ENCODE results near the gene RDH16.
"Not testable (repeated sequence)": the region's sequence is repeated elsewhere in the genome, so short reads cannot be mapped to it uniquely, and the experiment has no call there.

Gene RDH16

DNA sequence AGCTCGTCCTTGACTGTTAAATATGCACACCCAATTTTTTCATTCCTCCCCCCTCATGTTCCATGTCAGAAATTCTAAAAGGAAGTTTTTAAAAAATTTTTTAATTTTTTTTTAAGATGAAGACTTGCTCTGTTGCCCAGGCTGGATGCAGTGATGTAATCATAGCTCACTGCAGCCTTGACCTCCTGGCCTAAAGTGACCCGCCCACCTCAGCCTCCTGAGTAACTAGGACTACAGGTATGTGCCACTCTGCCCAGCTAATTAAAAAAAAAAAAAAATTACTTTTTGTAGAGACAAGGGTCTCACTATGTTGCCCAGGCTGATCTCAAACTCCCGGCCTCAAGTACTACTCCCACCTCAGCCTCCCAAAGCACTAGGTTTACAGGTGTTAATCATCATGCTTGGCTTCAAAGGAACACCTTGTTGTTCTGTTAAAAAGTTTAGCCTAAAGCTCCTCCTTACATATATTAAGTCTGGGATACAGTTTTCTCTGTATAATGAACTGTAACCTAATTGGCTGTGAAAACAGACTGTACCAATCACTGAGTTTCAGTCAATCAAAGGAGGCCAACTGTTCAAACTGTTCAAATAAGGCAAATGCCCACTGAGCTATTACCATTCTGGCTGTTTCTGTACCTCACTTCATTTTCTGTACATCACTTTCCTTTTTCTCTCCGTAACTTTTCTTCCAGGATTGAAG lies 41.0 kb downstream of the RDH16 start:
- no peak for DNase-seq

DNA sequence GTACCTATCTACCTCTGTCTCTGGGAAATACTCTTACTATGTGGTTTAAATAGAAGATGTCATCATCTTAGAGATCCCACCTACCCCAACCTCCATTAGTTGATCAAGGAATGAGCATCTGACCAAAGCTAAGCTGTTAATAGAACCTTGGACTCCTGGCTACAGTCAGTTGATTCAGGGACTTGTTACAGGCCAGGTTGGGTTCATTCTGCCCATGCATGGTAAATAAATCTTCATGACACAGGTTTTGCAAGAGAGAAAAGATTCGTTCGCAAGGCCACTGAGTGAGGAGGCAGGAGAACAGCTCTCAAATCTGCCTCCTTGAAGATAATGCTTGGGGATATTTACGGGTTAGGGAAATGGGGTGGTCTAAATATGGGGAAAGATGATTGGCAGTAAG lies 42.7 kb downstream of the RDH16 start:
- no peak for DNase-seq

DNA sequence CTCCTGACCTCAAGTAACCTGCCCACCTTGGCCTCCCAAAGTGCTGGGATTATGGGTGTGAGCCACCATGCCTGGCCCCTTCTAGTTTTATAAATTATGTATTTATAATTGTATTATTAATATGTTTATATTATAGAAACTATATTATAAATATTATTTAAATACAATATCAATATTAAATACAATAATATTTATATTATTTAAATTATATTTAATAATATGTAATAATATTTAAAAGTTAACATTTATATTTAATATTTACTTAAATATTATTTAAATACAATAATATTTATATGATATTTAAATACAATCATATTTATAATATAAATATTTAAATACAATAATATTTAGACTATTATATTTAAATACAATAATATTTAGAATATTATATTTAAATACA lies 43.2 kb downstream of the RDH16 start:
- no peak for DNase-seq

DNA sequence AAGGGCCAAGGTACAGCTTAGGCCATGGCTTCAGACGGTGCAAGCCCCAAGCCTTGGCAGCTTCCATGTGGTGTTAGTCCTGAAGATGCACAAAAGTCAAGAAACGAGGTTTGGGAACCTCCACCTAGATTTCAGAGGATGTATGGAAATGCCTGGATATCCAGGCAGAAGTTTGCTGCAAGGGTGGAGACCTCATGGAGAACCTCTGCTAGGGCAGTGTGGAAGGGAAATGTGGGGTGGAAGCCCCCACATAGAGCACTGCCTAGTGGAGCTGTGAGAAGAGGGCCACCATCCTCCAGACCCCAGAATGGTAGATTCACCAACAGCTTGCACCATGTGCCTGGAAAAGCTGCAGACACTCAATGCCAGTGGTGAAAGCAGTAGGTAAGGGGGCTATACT lies 48.0 kb downstream of the RDH16 start:
- not testable (repeated sequence) for DNase-seq

DNA sequence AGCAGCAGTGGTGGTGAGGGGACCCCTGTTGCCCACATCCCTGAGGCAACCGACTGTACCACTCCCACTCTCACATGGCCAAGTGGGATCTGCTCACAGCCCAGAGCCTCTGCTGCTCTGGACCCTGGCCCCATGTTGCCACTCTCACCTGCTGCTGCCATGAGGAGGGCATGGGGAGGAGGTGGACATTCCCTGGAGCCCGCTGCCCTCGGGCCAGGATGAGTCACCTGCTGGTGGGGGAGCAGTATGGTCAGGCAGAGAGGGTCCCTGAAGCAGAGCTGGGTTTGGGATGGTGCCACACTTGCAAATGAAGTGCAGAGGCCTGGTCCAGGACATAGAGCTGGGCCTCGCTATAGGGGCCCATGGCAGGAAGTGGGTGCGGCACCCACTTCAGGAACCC lies 49.3 kb downstream of the RDH16 start:
- DNase-seq = no peak

DNA sequence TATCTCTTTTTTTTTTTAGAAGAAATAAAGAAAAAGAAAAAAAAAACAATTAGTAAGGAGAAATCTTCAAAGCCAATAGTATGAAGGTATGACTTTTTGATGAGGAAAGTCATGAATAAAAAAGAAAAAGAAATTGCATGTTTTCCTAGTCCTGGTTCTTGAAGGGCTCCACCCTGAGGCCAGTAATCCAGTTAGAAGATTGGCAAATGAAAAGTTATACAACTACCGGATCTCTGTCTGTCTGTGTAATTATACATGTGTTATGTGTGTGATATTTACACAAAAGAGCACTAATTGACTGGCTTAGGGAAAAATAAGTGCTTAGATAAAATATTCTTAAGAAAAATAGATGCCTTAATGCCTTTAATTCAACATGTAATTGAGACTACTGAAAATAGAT lies 51.6 kb downstream of the RDH16 start:
- no peak for DNase-seq

DNA sequence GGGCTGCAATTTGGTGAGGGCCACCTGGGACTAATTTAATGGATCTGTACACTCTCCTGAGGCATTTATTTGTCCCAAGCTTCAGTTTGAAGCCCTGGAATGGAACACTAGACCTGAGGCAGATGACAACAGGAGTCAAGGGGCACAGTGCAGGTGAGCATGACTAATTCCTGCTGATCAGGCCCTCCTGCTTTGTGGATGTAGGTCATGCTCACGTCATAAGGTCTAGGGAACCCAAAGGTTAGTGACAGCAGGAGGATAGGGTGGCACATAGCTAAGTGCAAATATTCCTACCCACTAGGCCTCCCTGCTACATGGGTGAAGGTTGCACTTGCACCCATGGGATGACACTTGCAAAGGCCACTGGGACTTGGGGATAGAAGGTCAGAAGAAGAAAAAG lies 54.0 kb downstream of the RDH16 start:
- no peak for DNase-seq
